ENCODE measurements around the gene PRR29.

GRCh38 chr17:63948521-63948920, 49.6 kb upstream of the PRR29 start:
- no peak for TF ChIP-seq POLR2A (IDR thresholded peaks at IDR 0.05; ENCODE audit: low read depth, low read length)
- no peak for TF ChIP-seq PAX5 (IDR thresholded peaks at IDR 0.05; ENCODE audit: insufficient read depth, low read length, severe bottlenecking)
- no peak for TF ChIP-seq SPI1 (IDR thresholded peaks at IDR 0.05; ENCODE audit: low read depth, low read length)
